K562 (cell line): Measurements from ENCODE around the gene ZCCHC24. TPM values are rescaled to one million over a fixed set of nuclear protein-coding genes. Genes with fewer than 3 reads are reported as not detected.

ENCODE experiments used
- CCAR2 ChIP-seq: fragments of 200-400 bp; formaldehyde crosslinking; IDR thresholded peaks from 2 replicates; pipeline ENCODE4 v1.6.1; 2017; ENCODE audit warnings: mild to moderate bottlenecking, low read depth, low read length
- GTF2A2 ChIP-seq: IDR thresholded peaks from 2 replicates; pipeline ENCODE4 v1.6.1; 2016; ENCODE audit warnings: mild to moderate bottlenecking, missing genetic modification characterization, missing compliant biosample characterization
- HIVEP1 ChIP-seq: fragments of 250-450 bp; sonication (Bioruptor Pico); IDR thresholded peaks from 2 replicates; pipeline ENCODE4 v1.4.0; 2020; ENCODE audit warnings: mild to moderate bottlenecking
- ILK ChIP-seq: fragments of 450-650 bp; IDR thresholded peaks from 2 replicates; pipeline ENCODE4 v1.6.1; 2016; ENCODE audit warnings: missing genetic modification characterization, low read depth, mild to moderate bottlenecking, missing compliant biosample characterization, moderate library complexity, borderline replicate concordance
- KLF13 ChIP-seq: fragments of 450-650 bp; IDR thresholded peaks from 2 replicates; pipeline ENCODE4 v1.6.1; 2016; ENCODE audit warnings: missing genetic modification characterization, low read depth, mild to moderate bottlenecking, missing compliant biosample characterization, moderate library complexity, borderline replicate concordance
- LARP7 ChIP-seq: fragments of 450-650 bp; IDR thresholded peaks from 2 replicates; pipeline ENCODE4 v1.6.1; 2016
- MYNN ChIP-seq, 2 experiments: sonication (generic); formaldehyde crosslinking in 1 of 2; IDR thresholded peaks; 2 replicates each; pipeline versions ENCODE4 v1.5.0 to v1.6.1; 2016 to 2020; ENCODE audit warnings: antibody characterized with exemption in 1 of 2, missing genetic modification reagents in 1 of 2
- NR4A1 ChIP-seq, 2 experiments: fragments of 250-450 bp in 1 of 2; fragments of 450-650 bp in 1 of 2; sonication (Bioruptor Pico) in 1 of 2; IDR thresholded peaks; 2 replicates each; pipeline versions ENCODE4 v1.4.0 to v1.6.1; 2016 to 2020; ENCODE audit warnings: mild to moderate bottlenecking in 2 of 2, missing compliant biosample characterization in 1 of 2, missing genetic modification characterization in 1 of 2, moderate library complexity in 1 of 2
- OTX1 ChIP-seq: fragments of 450-650 bp; formaldehyde crosslinking; IDR thresholded peaks from 2 replicates; pipeline ENCODE4 v1.4.0; 2022; ENCODE audit warnings: mild to moderate bottlenecking
- PCBP1 ChIP-seq: fragments of 200-400 bp; formaldehyde crosslinking; IDR thresholded peaks from 2 replicates; pipeline ENCODE4 v1.6.1; 2018; ENCODE audit warnings: mild to moderate bottlenecking, low read depth, low read length; ENCODE audit not compliant: poor library complexity, severe bottlenecking
- SRSF9 ChIP-seq: fragments of 200-400 bp; formaldehyde crosslinking; IDR thresholded peaks from 2 replicates; pipeline ENCODE4 v1.6.1; 2017; ENCODE audit warnings: low read depth, low read length, borderline replicate concordance
- TCFL5 ChIP-seq: fragments of 250-450 bp; sonication (Bioruptor Pico); conservative IDR thresholded peaks from 2 replicates; pipeline ENCODE4 v1.6.1; 2021; ENCODE audit warnings: mild to moderate bottlenecking, moderate library complexity, matching md5 sums
- TOE1 ChIP-seq, 2 experiments: fragments of 450-650 bp in 1 of 2; sonication (generic) in 1 of 2; formaldehyde crosslinking in 1 of 2; IDR thresholded peaks; 2 replicates each; pipeline versions ENCODE4 v1.7.1 to v1.8.0; 2016 to 2022; ENCODE audit warnings: borderline replicate concordance in 2 of 2, mild to moderate bottlenecking in 2 of 2, antibody characterized with exemption in 1 of 2, inconsistent platforms in 1 of 2, low read depth in 1 of 2, missing genetic modification reagents in 1 of 2, moderate library complexity in 1 of 2
- XRCC4 ChIP-seq: IDR thresholded peaks from one replicate; pipeline ENCODE4 v1.6.1; 2011; ENCODE audit not compliant: insufficient read depth, insufficient read length; ENCODE audit errors: extremely low read depth
- ZNF143 ChIP-seq: sonication (generic); formaldehyde crosslinking; IDR thresholded peaks from 2 replicates; pipeline ENCODE4 v1.9.0; 2022; ENCODE audit warnings: mild to moderate bottlenecking, missing genetic modification reagents
- ZNF217 ChIP-seq: sonication (generic); formaldehyde crosslinking; IDR thresholded peaks from 2 replicates; pipeline ENCODE4 v1.8.0; 2022; ENCODE audit warnings: mild to moderate bottlenecking, missing genetic modification reagents
- ZNF232 ChIP-seq: sonication (generic); formaldehyde crosslinking; IDR thresholded peaks from 2 replicates; pipeline ENCODE4 v1.8.0; 2022; ENCODE audit warnings: mild to moderate bottlenecking, missing genetic modification reagents
- ZNF24 ChIP-seq: fragments of 450-650 bp; IDR thresholded peaks from 2 replicates; pipeline ENCODE4 v1.6.1; 2016
- ZNF436 ChIP-seq: fragments of 250-450, 450-650 bp; sonication (Bioruptor Pico); formaldehyde crosslinking; IDR thresholded peaks from 2 replicates; pipeline ENCODE4 v1.7.0; 2020; ENCODE audit warnings: mild to moderate bottlenecking
- polyA plus RNA-seq, 8 experiments: library from polyadenylated mRNA; depleted of rRNA in 4 of 8; stranded (reverse) in 5 of 8; unstranded in 3 of 8; fragments of >200 nt; fragmentation: Nextera tagmentation in 2 of 8; fragmentation: Illumina TruSeq in 1 of 8; extraction: Ambion mirVana in 2 of 8; extraction: Trizol in 1 of 8; gene quantifications; 2 replicates each; pipeline versions ENCODE4 v1.2.1 to v1.2.3, GENCODE V29; 2011 to 2014; ENCODE audit warnings: inconsistent platforms in 1 of 8, missing spikeins in 1 of 8
- total RNA-seq, 7 experiments: library from RNA; depleted of rRNA in 6 of 7; stranded (reverse); fragments of >200 nt in 6 of 7; fragmentation: Illumina TruSeq in 2 of 7; extraction: Trizol in 2 of 7; gene quantifications; 2 replicates each; pipeline versions ENCODE4 v1.2.1 to v1.2.3, GENCODE V29; 2011 to 2021; ENCODE audit warnings: low replicate concordance in 1 of 7
- TF ChIP-seq, protein P1 (sequence below): sonication (generic); formaldehyde crosslinking; IDR thresholded peaks from 2 replicates; pipeline ENCODE4 v1.9.0; 2022; ENCODE audit warnings: mild to moderate bottlenecking, missing genetic modification reagents
- TF ChIP-seq, protein P2 (sequence below): IDR thresholded peaks from 2 replicates; pipeline ENCODE4 v1.6.1; 2011; ENCODE audit warnings: borderline replicate concordance, low read depth, mild to moderate bottlenecking, moderate library complexity, low read length; ENCODE audit not compliant: insufficient read depth, poor library complexity, severe bottlenecking
- TF ChIP-seq, protein P3 (sequence below): fragments of 250-450 bp; sonication (Bioruptor Pico); IDR thresholded peaks from 2 replicates; pipeline ENCODE4 v1.5.0; 2020; ENCODE audit warnings: mild to moderate bottlenecking
- TF ChIP-seq, protein P4 (sequence below): fragments of 250-450 bp; sonication (Bioruptor Pico); IDR thresholded peaks from 2 replicates; pipeline ENCODE4 v1.4.0; 2020

ZCCHC24 gene
- total and polyA plus RNA-seq, 9 of the 15 experiments (the other 6 are each of a cell fraction or from before 2014, with no cell fraction given), result 0.84 to 11.0 (median 4.6) TPM

DNA sequence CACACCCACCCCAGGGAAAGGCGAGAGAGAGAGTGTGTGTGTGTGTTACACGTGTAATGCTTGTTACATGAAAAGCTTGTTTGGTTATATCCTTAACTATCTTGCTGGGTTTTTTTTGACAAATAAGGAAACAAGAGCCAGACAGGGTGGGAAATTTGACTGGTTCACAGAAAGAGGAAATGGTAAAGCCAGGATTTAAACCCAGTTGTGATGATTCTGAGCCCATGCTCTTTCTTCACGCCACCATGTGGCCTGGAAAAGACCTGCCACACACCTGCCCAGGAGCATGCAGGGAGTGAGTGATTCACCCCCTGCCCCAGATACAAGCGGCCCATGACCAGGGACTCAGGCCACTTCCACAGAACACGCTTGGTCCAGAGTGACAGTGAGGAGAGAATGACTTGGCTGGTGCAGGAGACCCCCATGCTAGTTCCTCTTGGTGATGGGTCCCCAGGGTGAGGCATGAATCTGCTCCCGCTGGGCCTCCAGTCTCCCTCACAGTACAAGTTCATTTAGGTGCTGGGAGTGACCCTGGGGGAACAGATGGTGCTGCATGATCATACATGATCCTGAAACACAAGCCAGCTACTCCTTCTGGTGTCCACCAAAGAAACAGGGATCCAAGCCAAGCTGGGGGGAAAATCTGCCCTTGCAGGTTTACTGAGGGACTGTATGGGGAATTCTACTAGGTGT, 45.9 kb upstream of the ZCCHC24 start (continued):
- TF ChIP-seq, protein P1, sequence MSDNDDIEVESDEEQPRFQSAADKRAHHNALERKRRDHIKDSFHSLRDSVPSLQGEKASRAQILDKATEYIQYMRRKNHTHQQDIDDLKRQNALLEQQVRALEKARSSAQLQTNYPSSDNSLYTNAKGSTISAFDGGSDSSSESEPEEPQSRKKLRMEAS, result peak; percentile 55; the same call in 1 of the 2 replicates
- TF ChIP-seq, protein P2, sequence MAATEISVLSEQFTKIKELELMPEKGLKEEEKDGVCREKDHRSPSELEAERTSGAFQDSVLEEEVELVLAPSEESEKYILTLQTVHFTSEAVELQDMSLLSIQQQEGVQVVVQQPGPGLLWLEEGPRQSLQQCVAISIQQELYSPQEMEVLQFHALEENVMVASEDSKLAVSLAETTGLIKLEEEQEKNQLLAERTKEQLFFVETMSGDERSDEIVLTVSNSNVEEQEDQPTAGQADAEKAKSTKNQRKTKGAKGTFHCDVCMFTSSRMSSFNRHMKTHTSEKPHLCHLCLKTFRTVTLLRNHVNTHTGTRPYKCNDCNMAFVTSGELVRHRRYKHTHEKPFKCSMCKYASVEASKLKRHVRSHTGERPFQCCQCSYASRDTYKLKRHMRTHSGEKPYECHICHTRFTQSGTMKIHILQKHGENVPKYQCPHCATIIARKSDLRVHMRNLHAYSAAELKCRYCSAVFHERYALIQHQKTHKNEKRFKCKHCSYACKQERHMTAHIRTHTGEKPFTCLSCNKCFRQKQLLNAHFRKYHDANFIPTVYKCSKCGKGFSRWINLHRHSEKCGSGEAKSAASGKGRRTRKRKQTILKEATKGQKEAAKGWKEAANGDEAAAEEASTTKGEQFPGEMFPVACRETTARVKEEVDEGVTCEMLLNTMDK, result peak; percentile 66
- no peak for TF ChIP-seq CCAR2
- no peak for TF ChIP-seq MYNN (IDR thresholded peaks at IDR 0.05)
- no peak for TF ChIP-seq MYNN (CRISPR knock-in tag; IDR thresholded peaks at IDR 0.05)
- no peak for TF ChIP-seq GTF2A2 (tag)
- no peak for TF ChIP-seq TCFL5 (CRISPR knock-in tag)
- TF ChIP-seq HIVEP1 (CRISPR knock-in tag), result no peak
- no peak for TF ChIP-seq LARP7
- TF ChIP-seq TOE1 (IDR thresholded peaks at IDR 0.05; ENCODE audit: borderline replicate concordance), result no peak
- no peak for TF ChIP-seq TOE1 (CRISPR knock-in tag; IDR thresholded peaks at IDR 0.05; ENCODE audit: borderline replicate concordance, low read depth)
- no peak for TF ChIP-seq ZNF217
- no peak for TF ChIP-seq XRCC4
- TF ChIP-seq ZNF24, result no peak
- TF ChIP-seq KLF13 (tag), result no peak
- TF ChIP-seq, protein P3, sequence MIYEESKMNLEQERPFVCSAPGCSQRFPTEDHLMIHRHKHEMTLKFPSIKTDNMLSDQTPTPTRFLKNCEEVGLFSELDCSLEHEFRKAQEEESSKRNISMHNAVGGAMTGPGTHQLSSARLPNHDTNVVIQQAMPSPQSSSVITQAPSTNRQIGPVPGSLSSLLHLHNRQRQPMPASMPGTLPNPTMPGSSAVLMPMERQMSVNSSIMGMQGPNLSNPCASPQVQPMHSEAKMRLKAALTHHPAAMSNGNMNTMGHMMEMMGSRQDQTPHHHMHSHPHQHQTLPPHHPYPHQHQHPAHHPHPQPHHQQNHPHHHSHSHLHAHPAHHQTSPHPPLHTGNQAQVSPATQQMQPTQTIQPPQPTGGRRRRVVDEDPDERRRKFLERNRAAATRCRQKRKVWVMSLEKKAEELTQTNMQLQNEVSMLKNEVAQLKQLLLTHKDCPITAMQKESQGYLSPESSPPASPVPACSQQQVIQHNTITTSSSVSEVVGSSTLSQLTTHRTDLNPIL, result no peak
- no peak for TF ChIP-seq PCBP1
- TF ChIP-seq ZNF232 (CRISPR knock-in tag), result no peak
- no peak for TF ChIP-seq ZNF436 (CRISPR knock-in tag)
- TF ChIP-seq OTX1 (CRISPR knock-in tag), result no peak
- TF ChIP-seq SRSF9, result no peak
- no peak for TF ChIP-seq NR4A1 (CRISPR knock-in tag; IDR thresholded peaks at IDR 0.05)
- TF ChIP-seq NR4A1 (tag; IDR thresholded peaks at IDR 0.05), result no peak
- TF ChIP-seq, protein P4, sequence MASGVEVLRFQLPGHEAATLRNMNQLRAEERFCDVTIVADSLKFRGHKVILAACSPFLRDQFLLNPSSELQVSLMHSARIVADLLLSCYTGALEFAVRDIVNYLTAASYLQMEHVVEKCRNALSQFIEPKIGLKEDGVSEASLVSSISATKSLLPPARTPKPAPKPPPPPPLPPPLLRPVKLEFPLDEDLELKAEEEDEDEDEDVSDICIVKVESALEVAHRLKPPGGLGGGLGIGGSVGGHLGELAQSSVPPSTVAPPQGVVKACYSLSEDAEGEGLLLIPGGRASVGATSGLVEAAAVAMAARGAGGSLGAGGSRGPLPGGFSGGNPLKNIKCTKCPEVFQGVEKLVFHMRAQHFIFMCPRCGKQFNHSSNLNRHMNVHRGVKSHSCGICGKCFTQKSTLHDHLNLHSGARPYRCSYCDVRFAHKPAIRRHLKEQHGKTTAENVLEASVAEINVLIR (CRISPR knock-in tag), result no peak
- TF ChIP-seq ILK (tag), result no peak
- no peak for TF ChIP-seq ZNF143
